Activated naive CD4-positive, alpha-beta T cell treated with anti-CD3 and anti-CD28 coated beads, Interleukin-2, amount 10 ng/mL, durations not matched to agents 7 days and 5 days (primary cell): ENCODE measurements around the gene EXOC6.

Experiments used
- CTCF ChIA-PET: fragments of 350-600 bp; sonication (Branson Sonifier 250); formaldehyde crosslinking; loops from one replicate; lab custom pipeline; 2021; ENCODE audit warnings: antibody characterized with exemption; lab: Charles Lee
- DNase-seq: peaks from one replicate; pipeline ENCODE4 v3.0.0-alpha.2; 2020
- H3K27ac Mint-ChIP-seq: one replicate; pipeline ENCODE4 v1.8.0; 2021; ENCODE audit warnings: mild to moderate bottlenecking, moderate library complexity, mixed read lengths
- H3K27me3 Mint-ChIP-seq: one replicate; pipeline ENCODE4 v1.8.0; 2021; ENCODE audit warnings: mild to moderate bottlenecking, mixed read lengths
- H3K36me3 Mint-ChIP-seq: one replicate; pipeline ENCODE4 v1.8.0; 2021; ENCODE audit warnings: mixed read lengths
- H3K4me1 Mint-ChIP-seq: one replicate; pipeline ENCODE4 v1.8.0; 2021; ENCODE audit warnings: mixed read lengths
- H3K4me3 Mint-ChIP-seq: one replicate; pipeline ENCODE4 v1.8.0; 2021; ENCODE audit warnings: mild to moderate bottlenecking, moderate library complexity, mixed read lengths
- H3K9me3 Mint-ChIP-seq: one replicate; pipeline ENCODE4 v1.8.0; 2021; ENCODE audit warnings: mixed read lengths

The EXOC6 gene

GRCh38 chr10:92846344-92846743, 2.0 kb upstream of the EXOC6 start:
- H3K4me1 Mint-ChIP-seq: peaks cover 40% of the 10 kb centered on the region
- H3K27ac Mint-ChIP-seq: no peak overlapping the region
- no peaks in the 10 kb centered on the region for H3K9me3 Mint-ChIP-seq
- no peak for DNase-seq
- peaks cover 13% of the 10 kb centered on the region for H3K27me3 Mint-ChIP-seq
- H3K36me3 Mint-ChIP-seq: no peaks in the 10 kb centered on the region
- H3K4me3 Mint-ChIP-seq: no peak overlapping the region
- CTCF ChIA-PET: interaction anchor here (0.9 to 5.7 kb wide), 3 partner anchors 10 to 34 kb away, joined by 3 to 41 read pairs (median 4); no protein-coding TSS in a partner anchor

GRCh38 chr10:92846854-92847201, 1.5 kb upstream of the EXOC6 start:
- H3K4me3 Mint-ChIP-seq: peak overlapping the region; percentile 85
- H3K27ac Mint-ChIP-seq: no peak overlapping the region
- H3K27me3 Mint-ChIP-seq: peaks cover 13% of the 10 kb centered on the region
- CTCF ChIA-PET: interaction anchor here (0.8 to 5.7 kb wide), 4 partner anchors 10 to 39 kb away, joined by 3 to 41 read pairs (median 4); no protein-coding TSS in a partner anchor
- peaks cover 40% of the 10 kb centered on the region for H3K4me1 Mint-ChIP-seq
- DNase-seq: no peak
- no peaks in the 10 kb centered on the region for H3K9me3 Mint-ChIP-seq
- H3K36me3 Mint-ChIP-seq: no peaks in the 10 kb centered on the region

- Mint-ChIP-seq H3K27ac (peak overlapping the region; percentile 82), H3K9me3 (no peaks in the 10 kb centered on the region)
- no peak for DNase-seq
Measured at GRCh38 chr10:92847202-92847864, 987 bp upstream of the EXOC6 start.

GRCh38 chr10:92848037-92848440, 281 bp upstream of the EXOC6 start:
- Mint-ChIP-seq H3K27me3 (peaks cover 8% of the 10 kb centered on the region), H3K4me1 (peaks cover 39% of the 10 kb centered on the region), H3K4me3 (peak overlapping the region; percentile 85), H3K27ac (peak overlapping the region; percentile 92), H3K36me3 (peaks cover 3% of the 10 kb centered on the region), H3K9me3 (no peaks in the 10 kb centered on the region)
- CTCF ChIA-PET: interaction anchor here (1.0 to 5.7 kb wide), 2 partner anchors 12 to 27 kb away, joined by 3 to 41 read pairs; no protein-coding TSS in a partner anchor
- no peak for DNase-seq

More at GRCh38 chr10:92847202-92847864, 987 bp upstream of the EXOC6 start:
- Mint-ChIP-seq H3K36me3 (peaks cover 3% of the 10 kb centered on the region), H3K4me1 (peaks cover 40% of the 10 kb centered on the region), H3K4me3 (peak overlapping the region; percentile 85), H3K27me3 (peaks cover 10% of the 10 kb centered on the region)
- CTCF ChIA-PET: interaction anchor here (0.8 to 5.7 kb wide), 4 partner anchors 10 to 38 kb away, joined by 3 to 41 read pairs (median 4); no protein-coding TSS in a partner anchor

- CTCF ChIA-PET: interaction anchor here (5.7 kb wide), 1 partner anchor 13 kb away, joined by 41 read pairs; no protein-coding TSS in a partner anchor
- H3K27ac Mint-ChIP-seq: peak overlapping the region; percentile 83
- no peaks in the 10 kb centered on the region for H3K9me3 Mint-ChIP-seq
- H3K27me3 Mint-ChIP-seq: peaks cover 5% of the 10 kb centered on the region
- DNase-seq: no peak
- H3K36me3 Mint-ChIP-seq: peaks cover 3% of the 10 kb centered on the region
- H3K4me1 Mint-ChIP-seq: peaks cover 38% of the 10 kb centered on the region
- peak overlapping the region; percentile 85 for H3K4me3 Mint-ChIP-seq
Measured at GRCh38 chr10:92849234-92849525, 860 bp downstream of the EXOC6 start.

GRCh38 chr10:92849576-92850090, 1.3 kb downstream of the EXOC6 start:
- CTCF ChIA-PET: interaction anchor here (5.7 kb wide), 1 partner anchor 14 kb away, joined by 41 read pairs; no protein-coding TSS in a partner anchor
- H3K4me3 Mint-ChIP-seq: peak overlapping the region; percentile 85
- peaks cover 3% of the 10 kb centered on the region for H3K36me3 Mint-ChIP-seq
- H3K4me1 Mint-ChIP-seq: peaks cover 38% of the 10 kb centered on the region
- H3K27ac Mint-ChIP-seq: peak overlapping the region; percentile 83
- H3K27me3 Mint-ChIP-seq: peaks cover 5% of the 10 kb centered on the region
- H3K9me3 Mint-ChIP-seq: no peaks in the 10 kb centered on the region
- DNase-seq: no peak

- Mint-ChIP-seq H3K4me1 (peaks cover 38% of the 10 kb centered on the region), H3K4me3 (no peak overlapping the region)
Measured at GRCh38 chr10:92850185-92850584, 1.9 kb downstream of the EXOC6 start.

GRCh38 chr10:92851003-92851402, 2.7 kb downstream of the EXOC6 start:
- Mint-ChIP-seq H3K27ac (no peak overlapping the region), H3K36me3 (peaks cover 3% of the 10 kb centered on the region), H3K4me3 (no peak overlapping the region), H3K27me3 (peaks cover 5% of the 10 kb centered on the region), H3K9me3 (no peaks in the 10 kb centered on the region), H3K4me1 (peaks cover 34% of the 10 kb centered on the region)
- no peak for DNase-seq
- CTCF ChIA-PET: interaction anchor here (1.5 to 5.7 kb wide), 2 partner anchors 13 to 15 kb away, joined by 4 to 41 read pairs; no protein-coding TSS in a partner anchor

More at GRCh38 chr10:92850185-92850584, 1.9 kb downstream of the EXOC6 start:
- DNase-seq: no peak
- peaks cover 3% of the 10 kb centered on the region for H3K36me3 Mint-ChIP-seq
- CTCF ChIA-PET: interaction anchor here (5.7 kb wide), 1 partner anchor 14 kb away, joined by 41 read pairs; no protein-coding TSS in a partner anchor
- H3K9me3 Mint-ChIP-seq: no peaks in the 10 kb centered on the region
- H3K27ac Mint-ChIP-seq: no peak overlapping the region
- H3K27me3 Mint-ChIP-seq: peaks cover 5% of the 10 kb centered on the region

- peaks cover 26% of the 10 kb centered on the region for H3K9me3 Mint-ChIP-seq
- no peak for DNase-seq
- H3K27me3 Mint-ChIP-seq: no peaks in the 10 kb centered on the region
- H3K4me1 Mint-ChIP-seq: no peaks in the 10 kb centered on the region
- H3K27ac Mint-ChIP-seq: no peak overlapping the region
- CTCF ChIA-PET: interaction anchor here (0.9 kb wide), 1 partner anchor 13 kb away, joined by 3 read pairs; no protein-coding TSS in a partner anchor
- peaks cover 21% of the 10 kb centered on the region for H3K36me3 Mint-ChIP-seq
- no peak overlapping the region for H3K4me3 Mint-ChIP-seq
Measured at GRCh38 chr10:92855560-92855959, 7.2 kb downstream of the EXOC6 start.

- Mint-ChIP-seq H3K9me3 (peaks cover 27% of the 10 kb centered on the region), H3K27ac (no peak overlapping the region), H3K27me3 (no peaks in the 10 kb centered on the region), H3K4me3 (no peak overlapping the region), H3K36me3 (peaks cover 20% of the 10 kb centered on the region), H3K4me1 (no peaks in the 10 kb centered on the region)
- no peak for DNase-seq
- CTCF ChIA-PET: interaction anchor here (0.6 kb wide), 1 partner anchor 599 kb away, joined by 3 read pairs; no protein-coding TSS in a partner anchor
Measured at GRCh38 chr10:92857904-92858514, 9.7 kb downstream of the EXOC6 start.

- H3K27me3 Mint-ChIP-seq: no peaks in the 10 kb centered on the region
- no peaks in the 10 kb centered on the region for H3K9me3 Mint-ChIP-seq
- CTCF ChIA-PET: interaction anchor here (0.5 to 2.7 kb wide), 2 partner anchors 18 to 24 kb away, joined by 3 to 7 read pairs; no protein-coding TSS in a partner anchor
- H3K27ac Mint-ChIP-seq: no peak overlapping the region
- no peak for DNase-seq
- peaks cover 2% of the 10 kb centered on the region for H3K4me1 Mint-ChIP-seq
- H3K4me3 Mint-ChIP-seq: no peak overlapping the region
- H3K36me3 Mint-ChIP-seq: peaks cover 2% of the 10 kb centered on the region
Measured at GRCh38 chr10:92867235-92867634, 18.9 kb downstream of the EXOC6 start.

- no peak overlapping the region for H3K27ac Mint-ChIP-seq
- DNase-seq: no peak
- no peak overlapping the region for H3K4me3 Mint-ChIP-seq
- H3K36me3 Mint-ChIP-seq: peaks cover 2% of the 10 kb centered on the region
- H3K9me3 Mint-ChIP-seq: no peaks in the 10 kb centered on the region
- CTCF ChIA-PET: interaction anchor here (1.1 to 2.7 kb wide), 2 partner anchors 13 to 24 kb away, joined by 3 to 7 read pairs; no protein-coding TSS in a partner anchor
- H3K4me1 Mint-ChIP-seq: peaks cover 8% of the 10 kb centered on the region
- H3K27me3 Mint-ChIP-seq: no peaks in the 10 kb centered on the region
Measured at GRCh38 chr10:92868036-92868435, 19.7 kb downstream of the EXOC6 start.

GRCh38 chr10:92868557-92868956, 20.2 kb downstream of the EXOC6 start:
- H3K27me3 Mint-ChIP-seq: no peaks in the 10 kb centered on the region
- no peak overlapping the region for H3K4me3 Mint-ChIP-seq
- no peaks in the 10 kb centered on the region for H3K9me3 Mint-ChIP-seq
- H3K36me3 Mint-ChIP-seq: no peaks in the 10 kb centered on the region
- H3K27ac Mint-ChIP-seq: no peak overlapping the region
- H3K4me1 Mint-ChIP-seq: peaks cover 11% of the 10 kb centered on the region
- CTCF ChIA-PET: interaction anchor here (0.6 to 2.7 kb wide), 3 partner anchors 12 to 255 kb away, joined by 3 to 7 read pairs (median 3); no protein-coding TSS in a partner anchor
- no peak for DNase-seq

GRCh38 chr10:92873029-92873428, 24.7 kb downstream of the EXOC6 start:
- Mint-ChIP-seq H3K4me3 (no peak overlapping the region), H3K36me3 (no peaks in the 10 kb centered on the region), H3K27me3 (no peaks in the 10 kb centered on the region), H3K4me1 (peaks cover 26% of the 10 kb centered on the region), H3K9me3 (no peaks in the 10 kb centered on the region), H3K27ac (no peak overlapping the region)
- no peak for DNase-seq
- CTCF ChIA-PET: no interaction called here
